Natural killer cell treated with Interleukin-12 subunit alpha and Interleukin-12 subunit beta and Interleukin-15 and Interleukin-18, amount 100 ng/mL, for 72 hours (primary cell): ENCODE measurements around the gene ARHGAP18. TPM values are rescaled to one million over a fixed set of nuclear protein-coding genes. Genes with fewer than 3 reads are reported as not detected.

Source experiments
- ATAC-seq, 2 donors: fragments of 150-1000 bp; cut with Tn5 transposase in 1 of 2; sonication (Bioruptor Pico), chemical (Tn5 transposase) in 1 of 2; 2 replicates each; pipeline ENCODE4 v1.10.0; 2021
- DNase-seq: peaks from one replicate; pipeline ENCODE4 v3.0.0; 2022; ENCODE audit warnings: low spot score
- H3K27ac Mint-ChIP-seq, 2 donors: 1 replicate in 1 of 2; 2 replicates in 1 of 2; pipeline ENCODE4 v1.8.0; 2022; ENCODE audit warnings: mixed read lengths in 2 of 2, mild to moderate bottlenecking in 1 of 2, moderate library complexity in 1 of 2
- H3K27me3 Mint-ChIP-seq, 2 donors: 1 replicate in 1 of 2; 2 replicates in 1 of 2; pipeline ENCODE4 v1.8.0; 2022; ENCODE audit warnings: mixed read lengths in 2 of 2
- H3K36me3 Mint-ChIP-seq: one replicate; pipeline ENCODE4 v1.8.0; 2022; ENCODE audit warnings: mixed read lengths
- H3K4me1 Mint-ChIP-seq, 2 donors: 1 replicate in 1 of 2; 2 replicates in 1 of 2; pipeline ENCODE4 v1.8.0; 2022; ENCODE audit warnings: low read depth in 2 of 2, mixed read lengths in 2 of 2, mild to moderate bottlenecking in 1 of 2
- H3K4me3 Mint-ChIP-seq: one replicate; pipeline ENCODE4 v1.8.0; 2022; ENCODE audit warnings: mixed read lengths
- H3K9me3 Mint-ChIP-seq: 2 replicates; pipeline ENCODE4 v1.8.0; 2022; ENCODE audit warnings: mixed read lengths
- total RNA-seq, 2 donors: library from RNA; stranded (reverse); gene quantifications; one replicate each; pipeline ENCODE4 v1.2.3, GENCODE V29; 2022

The ARHGAP18 gene
- total RNA-seq, 2 donors from 2014 or later = 10.4 to 14.3 TPM

DNA sequence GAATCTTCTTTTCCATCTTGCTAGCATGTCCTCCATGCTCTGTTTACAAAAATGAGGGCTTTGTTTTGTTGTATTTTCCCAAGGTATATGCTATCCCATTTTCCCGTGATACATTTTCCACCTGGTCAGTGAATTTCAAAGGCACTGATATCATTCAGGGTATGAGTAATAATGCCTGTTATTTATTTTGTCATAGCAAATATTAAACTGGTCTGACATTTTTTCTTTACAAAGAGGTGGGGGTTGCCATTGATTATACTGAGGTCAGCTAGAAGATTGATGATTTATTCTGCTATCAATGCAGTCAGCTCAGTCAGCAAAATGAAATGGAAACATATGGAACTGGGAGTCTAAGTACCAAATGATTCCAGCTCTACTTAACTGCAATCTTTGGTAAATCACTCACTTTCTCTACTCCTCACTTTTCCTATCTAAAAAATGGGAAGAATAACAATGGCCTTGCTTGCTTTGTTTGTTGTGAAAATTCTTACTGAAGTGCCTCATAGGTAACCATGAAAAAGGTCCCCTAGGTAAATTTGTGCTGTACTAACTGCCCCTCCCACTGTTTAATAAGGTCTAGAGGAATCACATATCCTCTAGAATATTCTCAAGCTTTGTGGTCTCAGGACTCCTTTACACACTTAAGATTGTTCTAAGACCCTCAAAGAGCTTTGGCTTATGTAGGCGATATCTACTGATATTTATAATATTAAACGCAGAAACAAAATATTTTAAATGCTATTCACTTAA, 64.0 kb downstream of the ARHGAP18 start:
- Mint-ChIP-seq H3K36me3 (no peaks in the 10 kb centered on the region), H3K4me1 (peaks cover 0 to 11% of the 10 kb centered on the region in 2 donors), H3K27me3 (no peaks in the 10 kb centered on the region), H3K4me3 (no peak overlapping the region), H3K9me3 (no peaks in the 10 kb centered on the region), H3K27ac (no peak overlapping the region)
- DNase-seq (no peak), ATAC-seq (no peak)

DNA sequence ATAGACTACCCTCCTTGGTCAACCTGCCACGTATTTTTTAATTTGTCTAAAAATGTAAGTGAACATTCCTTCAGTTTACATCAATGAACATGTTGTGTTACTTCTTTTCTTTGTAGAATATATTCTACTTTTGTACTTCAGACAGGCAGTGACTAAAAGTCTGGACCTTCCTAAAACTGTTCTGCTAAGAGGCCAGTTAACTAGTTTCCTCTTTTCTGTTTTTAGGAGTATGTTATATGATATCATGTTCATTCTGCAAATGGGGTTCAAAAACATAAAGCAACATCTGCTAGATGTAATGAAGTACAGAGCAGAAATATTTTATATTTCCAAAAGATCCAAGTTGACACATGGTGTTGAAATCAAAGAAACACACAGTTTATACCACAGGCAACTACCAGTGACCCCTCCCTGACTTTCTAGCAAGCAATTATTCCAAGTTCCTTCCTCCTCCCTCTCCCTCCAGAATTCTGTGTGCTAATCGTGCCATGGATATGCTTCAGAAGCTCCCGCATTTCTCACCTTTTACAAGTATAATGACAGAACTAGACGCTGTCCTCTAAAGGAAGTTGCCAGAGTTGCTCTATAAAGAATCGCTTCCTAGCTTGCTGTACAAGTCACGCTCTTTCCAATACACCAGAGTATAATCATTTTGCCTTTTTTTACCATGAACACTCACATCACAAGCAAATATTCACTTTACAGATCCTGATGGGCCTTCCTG, 64.7 kb downstream of the ARHGAP18 start:
- no peak for ATAC-seq
- Mint-ChIP-seq H3K36me3 (no peaks in the 10 kb centered on the region), H3K27ac (no peak overlapping the region), H3K4me3 (no peak overlapping the region), H3K9me3 (no peaks in the 10 kb centered on the region), H3K27me3 (no peaks in the 10 kb centered on the region), H3K4me1 (peaks cover 0 to 11% of the 10 kb centered on the region in 2 donors)
- no peak for DNase-seq

DNA sequence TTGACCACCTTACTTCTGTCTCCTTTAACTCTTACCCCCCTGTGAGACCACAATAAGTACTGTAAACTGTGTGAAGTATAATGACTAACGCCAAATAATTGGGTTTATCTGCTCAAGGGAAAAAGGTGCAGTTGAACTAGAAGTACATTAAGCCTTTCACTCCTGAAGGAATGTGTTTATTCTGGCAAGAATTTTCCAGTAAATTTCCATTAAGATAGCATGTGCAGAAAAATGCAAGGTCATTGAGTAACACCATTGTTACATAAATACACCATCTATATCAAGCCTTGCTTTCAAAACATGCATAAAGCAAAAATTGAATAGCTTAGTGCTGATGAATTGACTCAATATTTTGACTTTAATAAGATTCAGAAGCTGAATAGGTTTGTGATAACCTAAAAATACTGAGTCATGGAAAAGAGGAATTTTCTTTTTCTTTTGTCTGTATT, 65.4 kb downstream of the ARHGAP18 start:
- no peak overlapping the region for H3K4me3 Mint-ChIP-seq
- DNase-seq (no peak), ATAC-seq (no peak)
- peaks cover 0 to 11% of the 10 kb centered on the region in 2 donors for H3K4me1 Mint-ChIP-seq
- H3K27ac Mint-ChIP-seq = no peak overlapping the region
- no peaks in the 10 kb centered on the region for H3K36me3 Mint-ChIP-seq
- no peaks in the 10 kb centered on the region for H3K27me3 Mint-ChIP-seq
- no peaks in the 10 kb centered on the region for H3K9me3 Mint-ChIP-seq

DNA sequence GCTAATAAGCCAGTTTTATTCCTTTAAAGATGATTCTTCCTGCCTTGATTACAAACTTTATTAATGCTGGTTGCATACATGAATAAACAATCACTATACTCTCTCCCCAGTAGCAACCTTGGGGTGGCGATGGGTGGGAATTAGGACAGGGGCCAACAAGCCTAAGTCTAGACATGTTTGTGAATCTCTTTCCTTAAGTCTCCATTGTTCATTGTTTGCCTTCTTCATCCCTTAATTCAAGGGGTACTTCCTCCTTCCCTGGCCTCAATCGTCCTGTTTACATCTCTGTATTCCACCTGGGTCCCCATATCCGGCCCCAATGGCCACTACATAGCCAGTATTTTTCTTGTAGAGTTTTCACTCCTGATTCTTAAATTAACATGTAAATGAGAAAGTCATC, 66.0 kb downstream of the ARHGAP18 start:
- Mint-ChIP-seq H3K36me3 (no peaks in the 10 kb centered on the region), H3K27me3 (no peaks in the 10 kb centered on the region), H3K4me3 (no peak overlapping the region), H3K4me1 (peaks cover 0 to 11% of the 10 kb centered on the region in 2 donors), H3K27ac (no peak overlapping the region), H3K9me3 (no peaks in the 10 kb centered on the region)
- DNase-seq = no peak
- no peak for ATAC-seq

DNA sequence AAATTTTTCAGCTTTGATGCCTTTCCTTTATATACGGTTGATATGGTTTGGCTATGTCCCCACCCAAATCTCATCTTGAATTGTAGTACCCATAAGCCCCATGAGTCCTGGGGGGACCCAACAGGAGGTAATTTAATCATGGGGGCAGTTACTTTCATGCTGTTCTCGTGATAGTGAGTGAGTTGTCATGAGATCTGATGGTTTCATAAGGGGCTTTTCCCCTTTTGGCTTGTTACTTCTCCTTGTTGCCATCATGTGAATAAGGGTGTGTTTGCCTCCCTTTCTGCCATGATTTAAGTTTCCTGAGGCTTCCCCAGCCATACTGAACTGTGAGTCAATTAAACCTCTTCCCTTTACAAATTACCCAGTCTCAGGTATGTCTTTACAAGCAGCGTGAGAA, 66.8 kb downstream of the ARHGAP18 start:
- Mint-ChIP-seq H3K27ac (no peak overlapping the region), H3K36me3 (no peaks in the 10 kb centered on the region), H3K4me3 (no peak overlapping the region), H3K27me3 (no peaks in the 10 kb centered on the region), H3K9me3 (no peaks in the 10 kb centered on the region), H3K4me1 (peaks cover 0 to 8% of the 10 kb centered on the region in 2 donors)
- DNase-seq (no peak), ATAC-seq (no peak)

DNA sequence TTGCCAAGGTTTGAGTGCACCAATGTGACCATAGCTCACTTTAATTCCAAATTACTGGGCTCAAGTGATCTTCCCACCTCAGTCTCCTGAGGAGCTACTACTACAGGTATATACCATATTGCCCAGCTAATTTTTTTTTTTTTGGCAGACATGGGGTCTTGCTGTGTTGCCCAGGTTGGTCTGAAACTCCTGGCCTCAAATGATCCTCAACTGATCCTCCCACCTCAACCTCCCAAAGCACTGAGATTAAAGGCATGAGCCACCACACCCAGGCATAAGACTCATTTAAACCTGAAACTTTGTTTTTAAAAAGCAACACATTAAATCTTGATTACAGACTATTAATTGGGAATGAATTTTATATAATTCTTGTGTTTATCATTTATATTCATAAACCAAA, 67.7 kb downstream of the ARHGAP18 start:
- peaks cover 6% of the 10 kb centered on the region for H3K36me3 Mint-ChIP-seq
- no peak for ATAC-seq
- no peak for DNase-seq
- H3K27ac Mint-ChIP-seq = no peak overlapping the region
- H3K4me3 Mint-ChIP-seq = no peak overlapping the region
- H3K27me3 Mint-ChIP-seq = no peaks in the 10 kb centered on the region
- peaks cover 0 to 7% of the 10 kb centered on the region in 2 donors for H3K4me1 Mint-ChIP-seq
- H3K9me3 Mint-ChIP-seq = no peaks in the 10 kb centered on the region

DNA sequence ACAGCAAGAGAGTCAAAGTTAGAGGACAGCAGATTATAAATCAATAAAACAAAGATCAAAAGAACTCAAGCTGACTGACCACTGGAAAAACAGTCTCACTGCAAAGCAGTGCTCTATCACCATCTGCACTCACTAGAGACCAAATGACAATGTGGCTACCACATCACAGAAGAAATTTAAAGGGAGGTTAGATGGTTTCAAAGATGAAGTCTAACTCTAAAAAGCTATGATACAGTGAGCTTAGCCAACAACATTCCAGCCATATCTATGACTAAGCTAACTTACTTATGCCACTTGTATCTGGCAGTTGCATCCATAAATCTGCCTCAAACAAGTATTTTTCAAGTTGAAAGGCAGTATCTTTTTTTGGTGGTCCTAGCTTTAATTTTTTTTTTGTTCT, 68.6 kb downstream of the ARHGAP18 start:
- Mint-ChIP-seq H3K27me3 (no peaks in the 10 kb centered on the region), H3K36me3 (peaks cover 9% of the 10 kb centered on the region), H3K4me3 (no peak overlapping the region), H3K27ac (no peak overlapping the region), H3K9me3 (no peaks in the 10 kb centered on the region), H3K4me1 (peaks cover 0 to 5% of the 10 kb centered on the region in 2 donors)
- no peak for DNase-seq
- no peak for ATAC-seq

DNA sequence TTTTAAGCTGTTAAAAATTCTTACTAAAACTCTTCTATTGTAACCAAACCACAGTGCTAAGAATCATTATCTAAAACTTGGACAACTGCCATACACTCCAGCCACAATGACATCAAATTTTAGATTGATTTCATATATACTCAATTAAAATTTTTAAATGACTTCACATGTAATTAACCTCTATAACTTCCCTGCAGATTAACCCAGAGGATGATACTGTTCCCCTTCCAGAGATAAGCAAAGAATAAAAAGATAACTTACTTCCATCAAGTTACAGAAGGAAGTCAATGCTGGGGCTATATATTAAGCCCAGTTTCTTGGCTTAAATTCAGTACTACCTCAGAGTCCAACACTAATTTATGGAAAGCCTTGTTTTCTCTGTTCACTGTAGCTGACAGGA, 71.3 kb downstream of the ARHGAP18 start:
- no peak overlapping the region for H3K27ac Mint-ChIP-seq
- peaks cover 0 to 4% of the 10 kb centered on the region in 2 donors for H3K4me1 Mint-ChIP-seq
- no peak for DNase-seq
- no peak for ATAC-seq
- H3K4me3 Mint-ChIP-seq = no peak overlapping the region
- H3K27me3 Mint-ChIP-seq = no peaks in the 10 kb centered on the region
- H3K9me3 Mint-ChIP-seq = no peaks in the 10 kb centered on the region
- H3K36me3 Mint-ChIP-seq = peaks cover 9% of the 10 kb centered on the region

DNA sequence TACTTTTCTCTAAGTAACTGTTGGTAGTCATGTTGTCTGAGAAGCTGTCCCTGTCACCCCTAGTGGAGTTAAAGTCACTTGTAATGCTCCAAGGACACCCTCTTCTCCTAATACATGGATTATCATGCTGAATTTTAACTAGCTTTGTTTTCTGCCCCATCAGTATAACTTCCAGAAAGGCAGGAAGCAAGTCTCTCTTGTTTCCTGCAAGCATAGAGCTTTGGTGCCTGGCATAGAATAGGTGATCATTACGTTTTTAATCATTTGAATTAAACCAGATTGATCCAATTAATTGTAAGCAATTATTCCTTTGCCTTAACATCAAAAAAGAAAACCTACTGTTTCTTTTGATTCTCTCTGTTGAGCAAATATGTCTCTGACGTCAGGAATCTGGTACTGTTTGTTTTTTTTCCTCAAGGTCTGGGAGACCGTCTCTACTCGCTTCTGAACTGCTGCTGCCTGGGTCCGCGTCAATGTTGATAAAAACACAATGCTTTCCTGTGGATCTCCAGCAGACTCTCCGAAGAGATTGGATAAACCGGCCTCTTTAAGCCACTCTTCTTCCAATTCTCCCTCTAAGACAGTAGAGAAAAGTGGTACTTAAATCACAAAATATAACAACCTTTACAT, 71.8 kb downstream of the ARHGAP18 start:
- peaks cover 0 to 4% of the 10 kb centered on the region in 2 donors for H3K4me1 Mint-ChIP-seq
- DNase-seq (no peak), ATAC-seq (no peak)
- H3K36me3 Mint-ChIP-seq = peaks cover 9% of the 10 kb centered on the region
- no peak overlapping the region for H3K4me3 Mint-ChIP-seq
- H3K27me3 Mint-ChIP-seq = no peaks in the 10 kb centered on the region
- no peaks in the 10 kb centered on the region for H3K9me3 Mint-ChIP-seq
- no peak overlapping the region for H3K27ac Mint-ChIP-seq

DNA sequence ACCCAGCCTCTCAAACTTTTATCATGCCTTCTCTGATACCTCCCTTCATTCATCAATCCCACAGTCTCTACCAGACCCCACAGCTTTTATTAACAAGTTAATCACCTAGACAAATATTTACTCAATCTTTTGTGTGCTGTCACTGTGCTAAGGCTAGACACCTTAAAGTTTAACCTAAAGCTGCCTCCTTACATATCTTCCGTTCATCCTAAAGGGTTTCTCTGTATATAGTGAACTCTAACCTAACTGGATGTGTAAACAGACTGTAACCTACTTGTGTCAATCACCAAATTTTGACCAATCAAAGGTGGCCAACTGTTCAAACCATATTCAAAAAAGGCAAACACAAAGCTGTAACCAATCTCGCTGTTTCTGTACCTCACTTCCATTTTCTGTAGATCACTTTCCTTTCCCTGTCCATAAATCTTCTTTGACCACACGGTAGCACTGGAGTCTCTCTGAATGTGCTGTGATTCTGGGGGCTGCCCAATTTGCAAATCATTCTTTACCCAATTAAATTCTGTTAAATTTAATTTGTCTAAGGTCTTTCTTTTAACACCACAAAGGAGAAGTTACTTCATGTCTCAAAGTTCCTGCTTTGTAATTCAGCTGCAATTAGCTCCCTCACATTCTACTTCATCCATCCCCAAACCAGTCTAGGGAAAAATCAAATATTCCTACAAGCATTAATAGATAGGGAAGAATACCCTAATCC, 72.5 kb downstream of the ARHGAP18 start:
- Mint-ChIP-seq H3K27me3 (no peaks in the 10 kb centered on the region), H3K36me3 (peaks cover 9% of the 10 kb centered on the region), H3K9me3 (no peaks in the 10 kb centered on the region), H3K4me3 (no peak overlapping the region), H3K27ac (no peak overlapping the region), H3K4me1 (peaks cover 0 to 4% of the 10 kb centered on the region in 2 donors)
- ATAC-seq = no peak
- no peak for DNase-seq

DNA sequence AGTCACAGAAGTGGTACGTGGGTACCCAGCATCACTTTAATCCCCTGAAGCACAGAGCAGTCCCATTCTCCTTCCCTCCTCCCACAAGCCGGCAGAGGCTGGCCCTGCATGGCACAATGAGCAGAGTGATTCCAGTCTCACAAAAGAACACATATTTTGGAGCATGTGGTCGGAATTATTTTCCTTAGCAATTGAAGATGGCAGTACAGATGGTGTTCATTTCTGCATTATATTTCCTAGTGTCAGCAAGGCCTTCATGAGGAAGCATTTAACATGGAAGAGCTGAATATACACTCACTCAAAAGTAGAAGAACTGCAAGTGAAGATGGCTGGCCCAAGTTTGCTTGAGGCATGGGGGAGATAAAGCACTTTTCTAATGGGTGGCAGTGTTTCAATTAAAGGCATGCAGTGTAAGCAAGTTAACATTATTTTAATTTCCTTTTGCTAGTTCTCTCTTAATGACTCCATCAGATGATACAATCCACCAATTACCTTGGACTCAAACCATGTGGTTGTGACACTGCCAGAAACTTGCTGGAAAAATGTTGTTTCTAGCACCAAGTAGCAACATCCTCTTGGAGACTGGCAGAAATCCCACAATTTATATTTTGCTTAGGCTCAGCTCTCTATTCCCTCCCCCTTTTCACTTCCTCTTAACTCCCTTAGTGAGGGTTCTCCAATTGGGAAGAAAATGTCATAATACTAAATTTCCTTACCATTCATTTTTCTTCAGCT, 74.4 kb downstream of the ARHGAP18 start:
- Mint-ChIP-seq H3K36me3 (peaks cover 9% of the 10 kb centered on the region), H3K27me3 (no peaks in the 10 kb centered on the region), H3K9me3 (no peaks in the 10 kb centered on the region), H3K27ac (no peak overlapping the region), H3K4me1 (peaks cover 0 to 4% of the 10 kb centered on the region in 2 donors), H3K4me3 (no peak overlapping the region)
- DNase-seq (no peak), ATAC-seq (no peak)

DNA sequence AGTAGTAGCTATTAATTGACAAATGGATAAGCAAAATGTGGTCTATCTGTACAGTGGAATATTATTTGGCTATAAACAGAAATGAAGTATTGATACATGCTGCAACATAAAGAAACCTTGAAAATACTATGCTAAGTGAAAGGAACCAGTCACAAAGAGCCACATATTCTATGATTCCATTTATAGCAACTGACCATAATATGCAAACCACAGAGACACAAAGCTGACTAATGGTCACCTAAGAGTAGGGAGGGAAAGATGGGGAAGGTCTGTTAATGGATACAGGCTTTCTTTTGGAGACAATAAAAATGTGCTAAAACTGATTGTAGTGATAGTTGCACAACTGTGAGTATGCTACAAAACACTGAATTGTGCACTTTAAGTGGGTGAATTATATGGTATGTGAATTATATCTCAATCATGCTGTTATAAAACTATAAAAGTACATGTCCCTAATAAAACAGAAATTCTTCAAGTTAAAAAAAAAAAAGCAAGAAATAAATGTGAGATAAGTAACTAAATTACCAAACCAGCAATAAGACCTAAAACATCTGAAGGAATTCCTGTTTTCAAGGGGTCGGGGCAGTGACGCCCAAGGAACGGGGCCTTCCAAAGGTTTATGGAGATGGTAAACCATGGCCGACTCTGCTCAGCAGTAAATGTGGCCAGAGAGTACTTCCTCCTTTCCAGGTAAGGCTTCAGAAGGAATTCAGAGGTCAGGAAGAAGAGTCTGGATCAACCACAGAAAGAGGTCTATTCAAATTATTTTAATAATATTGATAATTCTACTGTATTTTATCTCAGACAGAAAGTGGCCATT, 75.4 kb downstream of the ARHGAP18 start:
- H3K27me3 Mint-ChIP-seq = no peaks in the 10 kb centered on the region
- ATAC-seq (no peak), DNase-seq (no peak)
- H3K4me1 Mint-ChIP-seq = peaks cover 0 to 4% of the 10 kb centered on the region in 2 donors
- H3K4me3 Mint-ChIP-seq = no peak overlapping the region
- H3K27ac Mint-ChIP-seq = no peak overlapping the region
- H3K9me3 Mint-ChIP-seq = no peaks in the 10 kb centered on the region
- H3K36me3 Mint-ChIP-seq = peaks cover 9% of the 10 kb centered on the region
